NCI-H2171 (cell line): ENCODE data around the gene HMOX2.

ENCODE experiments used
- DNase-seq: peaks from one replicate; lab custom pipeline; 2025; lab: John Stamatoyannopoulos, UW

The HMOX2 gene

DNA sequence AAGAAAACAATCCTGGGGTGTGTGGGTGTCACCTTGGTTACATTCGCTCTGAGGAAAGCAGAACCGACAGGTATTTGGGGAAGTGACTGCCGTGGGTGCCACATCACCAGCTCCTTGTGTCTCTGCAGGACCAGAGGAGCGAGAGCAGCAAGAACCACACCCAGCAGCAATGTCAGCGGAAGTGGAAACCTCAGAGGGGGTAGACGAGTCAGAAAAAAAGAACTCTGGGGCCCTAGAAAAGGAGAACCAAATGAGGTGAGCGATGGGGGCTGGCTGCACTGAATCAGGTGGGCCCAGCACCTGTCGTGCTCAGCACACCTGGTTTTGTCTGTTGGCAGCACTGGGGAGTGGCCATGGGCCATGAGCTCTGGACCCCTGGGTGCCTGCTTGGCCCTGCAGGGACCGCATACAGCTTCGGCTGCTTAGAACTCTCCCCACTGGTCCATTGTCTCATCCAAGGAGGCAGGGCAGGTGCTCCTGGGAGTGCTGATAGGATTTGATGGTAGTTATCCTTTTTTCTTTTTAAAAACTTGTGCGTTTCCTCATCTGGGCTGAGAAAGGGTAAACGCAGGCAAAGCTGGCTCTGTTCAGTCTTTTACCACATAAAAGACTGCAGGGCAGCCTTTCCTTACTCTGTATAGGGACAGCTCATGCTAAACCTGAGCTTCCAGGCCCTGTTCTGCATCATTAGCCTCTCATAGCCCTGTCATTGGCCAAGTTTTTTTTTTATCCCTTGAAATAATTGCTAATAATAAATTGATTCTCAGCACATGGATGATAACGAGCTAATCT lies 29.4 kb downstream of the HMOX2 start:
- DNase-seq: no peak

DNA sequence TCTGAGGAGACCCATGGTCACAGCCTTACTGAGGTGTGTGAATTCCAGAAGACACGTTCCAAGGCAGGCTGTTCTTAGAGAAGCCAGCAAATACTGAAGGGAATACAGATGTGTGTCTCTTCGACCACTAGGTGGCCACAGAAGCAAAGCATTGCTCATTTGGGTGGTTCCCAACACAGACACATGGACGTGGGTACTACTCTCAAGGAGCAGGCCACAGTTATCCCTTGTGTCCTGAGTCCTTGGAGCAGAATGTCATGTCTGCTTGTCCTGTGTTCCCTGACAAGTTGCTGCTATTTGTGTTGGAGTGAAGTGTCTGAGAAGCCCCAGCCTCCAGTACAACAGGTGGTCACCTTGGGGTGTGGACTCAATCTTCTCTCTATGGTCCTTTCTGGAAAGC lies 30.3 kb downstream of the HMOX2 start:
- DNase-seq: peak; percentile 43

DNA sequence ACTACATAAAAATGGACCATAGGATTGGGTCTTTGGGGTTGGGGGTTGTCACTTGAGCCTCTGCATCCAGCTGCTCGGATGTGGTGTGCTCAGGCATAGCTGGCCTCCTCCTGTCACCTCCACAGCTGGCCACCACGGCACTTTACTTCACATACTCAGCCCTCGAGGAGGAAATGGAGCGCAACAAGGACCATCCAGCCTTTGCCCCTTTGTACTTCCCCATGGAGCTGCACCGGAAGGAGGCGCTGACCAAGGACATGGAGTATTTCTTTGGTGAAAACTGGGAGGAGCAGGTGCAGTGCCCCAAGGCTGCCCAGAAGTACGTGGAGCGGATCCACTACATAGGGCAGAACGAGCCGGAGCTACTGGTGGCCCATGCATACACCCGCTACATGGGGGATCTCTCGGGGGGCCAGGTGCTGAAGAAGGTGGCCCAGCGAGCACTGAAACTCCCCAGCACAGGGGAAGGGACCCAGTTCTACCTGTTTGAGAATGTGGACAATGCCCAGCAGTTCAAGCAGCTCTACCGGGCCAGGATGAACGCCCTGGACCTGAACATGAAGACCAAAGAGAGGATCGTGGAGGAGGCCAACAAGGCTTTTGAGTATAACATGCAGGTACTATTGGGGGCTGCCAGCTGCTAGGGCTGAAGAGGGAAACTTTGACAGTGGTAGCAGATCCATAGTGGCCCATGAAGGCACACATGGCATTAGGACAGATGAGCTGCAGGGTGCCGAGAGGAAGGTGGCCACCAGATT lies 31.6 kb downstream of the HMOX2 start:
- no peak for DNase-seq

DNA sequence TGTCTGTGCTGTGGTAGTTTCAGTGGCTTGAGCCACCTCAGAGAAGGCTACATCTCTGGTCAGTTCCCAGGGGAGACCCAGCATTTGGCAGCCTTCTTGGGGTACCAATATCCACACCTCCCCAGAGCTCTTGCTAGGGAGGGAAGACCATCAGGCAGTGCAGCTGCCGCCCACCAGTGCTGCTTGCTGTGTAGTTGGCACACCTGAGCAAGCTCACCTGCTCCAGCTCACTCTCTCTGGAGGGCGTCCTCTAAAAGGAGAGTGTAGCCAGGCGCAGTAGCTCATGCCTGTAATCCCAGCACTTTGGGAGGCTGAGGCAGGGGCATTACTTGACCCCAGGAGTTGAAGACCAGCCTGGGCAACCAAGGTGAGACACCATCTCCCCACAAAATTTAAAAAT lies 32.6 kb downstream of the HMOX2 start:
- no peak for DNase-seq

DNA sequence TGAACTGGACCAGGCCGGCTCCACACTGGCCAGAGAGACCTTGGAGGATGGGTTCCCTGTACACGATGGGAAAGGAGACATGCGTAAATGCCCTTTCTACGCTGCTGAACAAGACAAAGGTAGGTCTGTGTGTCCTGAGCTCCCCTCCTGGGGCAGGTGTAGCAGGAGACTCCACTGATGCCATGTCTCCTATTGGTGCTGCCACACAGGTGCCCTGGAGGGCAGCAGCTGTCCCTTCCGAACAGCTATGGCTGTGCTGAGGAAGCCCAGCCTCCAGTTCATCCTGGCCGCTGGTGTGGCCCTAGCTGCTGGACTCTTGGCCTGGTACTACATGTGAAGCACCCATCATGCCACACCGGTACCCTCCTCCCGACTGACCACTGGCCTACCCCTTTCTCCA lies 33.2 kb downstream of the HMOX2 start:
- DNase-seq: no peak

DNA sequence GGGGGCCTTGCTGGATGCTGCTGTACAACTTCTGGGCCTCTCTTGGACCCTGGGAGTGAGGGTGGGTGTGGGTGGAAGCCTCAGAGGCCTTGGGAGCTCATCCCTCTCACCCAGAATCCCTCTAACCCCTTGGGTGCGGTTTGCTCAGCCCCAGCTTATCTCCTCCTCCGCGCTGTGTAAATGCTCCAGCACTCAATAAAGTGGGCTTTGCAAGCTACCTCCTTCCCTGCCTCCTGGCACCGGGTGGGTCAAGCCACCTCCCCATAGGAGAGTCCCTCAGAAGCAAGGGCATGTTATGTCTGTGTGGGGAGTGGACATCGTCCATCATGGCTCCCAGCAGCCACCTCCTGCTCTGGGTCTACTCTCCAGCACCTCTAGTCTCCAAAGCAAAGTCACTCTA lies 33.9 kb downstream of the HMOX2 start:
- DNase-seq: no peak

DNA sequence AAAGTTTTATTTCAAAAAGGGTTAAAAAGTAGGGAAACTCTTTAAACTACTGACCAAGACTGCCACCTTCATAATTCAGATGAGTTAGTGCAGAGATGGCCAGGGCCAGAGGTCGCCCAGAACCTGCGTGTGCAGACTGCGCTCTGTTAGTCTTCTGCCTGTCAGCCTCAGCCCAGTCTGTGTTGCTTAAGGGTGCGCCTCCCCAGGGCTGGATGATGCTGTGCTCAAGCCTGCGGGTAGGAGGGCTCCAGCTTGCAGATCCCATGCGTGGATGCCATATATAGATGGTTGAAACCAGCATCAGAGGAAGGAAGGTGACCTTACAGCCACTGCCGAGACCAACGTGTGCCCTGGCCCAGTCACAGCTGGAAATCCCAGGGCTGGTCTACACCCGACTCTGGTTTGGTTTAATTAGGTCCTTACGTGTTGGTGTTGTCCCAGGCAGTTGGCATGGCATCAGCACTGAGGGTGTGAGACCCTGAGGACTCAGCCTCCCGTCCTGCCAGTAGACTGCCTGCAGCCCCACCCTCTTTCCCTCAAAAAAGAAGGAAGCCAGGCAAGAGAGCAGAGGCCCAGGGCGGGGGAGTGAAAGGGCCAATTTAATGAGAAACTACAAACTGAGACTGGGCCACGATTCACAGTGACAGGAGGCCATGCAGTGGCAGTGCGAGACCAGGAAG lies 34.7 kb downstream of the HMOX2 start:
- no peak for DNase-seq

DNA sequence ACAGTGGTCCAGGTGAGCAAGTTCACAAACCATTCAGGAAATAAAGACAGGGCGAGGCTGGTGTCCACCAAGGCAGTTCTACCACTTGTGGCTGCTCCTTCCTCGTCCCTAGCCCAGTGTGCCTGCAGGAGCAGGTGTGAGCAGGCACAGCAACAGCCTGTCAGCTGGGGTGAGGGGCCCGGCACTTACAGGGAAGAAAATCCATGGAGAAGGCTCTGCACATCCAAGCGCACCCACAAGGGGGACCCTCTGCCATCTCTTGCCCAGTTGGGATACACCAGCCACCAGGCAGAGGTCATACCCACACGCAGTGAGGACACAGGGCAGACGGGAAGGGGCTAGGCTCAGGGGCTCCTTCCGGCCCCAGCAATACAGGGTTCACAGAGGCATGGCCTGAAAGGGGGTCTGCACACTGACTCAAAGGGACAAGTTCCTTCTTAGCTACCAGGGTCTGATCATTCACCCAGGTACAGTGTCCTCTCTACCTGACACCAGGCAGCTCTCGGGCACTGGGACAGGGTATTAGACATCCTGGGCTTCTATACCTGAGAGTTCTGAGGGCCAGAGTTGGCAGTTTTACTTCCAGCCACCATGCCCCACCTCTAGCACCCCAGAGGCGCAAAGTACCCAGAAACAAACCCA lies 35.4 kb downstream of the HMOX2 start:
- DNase-seq: peak; percentile 46

DNA sequence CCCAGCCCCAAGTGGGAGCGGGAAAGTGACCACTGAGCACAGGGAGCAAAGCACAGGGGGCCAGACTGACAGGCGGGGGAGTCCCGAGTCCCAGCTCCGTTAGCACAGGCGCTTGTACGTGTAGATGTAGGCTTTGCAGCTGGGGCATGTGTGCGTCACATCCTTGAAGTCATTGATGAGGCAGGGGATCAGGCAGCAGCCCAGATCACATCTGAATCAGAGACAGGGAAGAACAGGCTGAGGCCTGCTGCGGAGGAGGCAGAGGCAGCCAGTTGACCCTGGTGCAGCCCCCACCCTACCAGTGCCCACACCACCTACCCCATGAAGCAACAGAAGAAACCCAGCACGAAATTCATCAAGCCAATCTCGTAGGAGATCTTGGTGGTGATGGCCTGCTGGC lies 36.3 kb downstream of the HMOX2 start:
- DNase-seq: no peak

DNA sequence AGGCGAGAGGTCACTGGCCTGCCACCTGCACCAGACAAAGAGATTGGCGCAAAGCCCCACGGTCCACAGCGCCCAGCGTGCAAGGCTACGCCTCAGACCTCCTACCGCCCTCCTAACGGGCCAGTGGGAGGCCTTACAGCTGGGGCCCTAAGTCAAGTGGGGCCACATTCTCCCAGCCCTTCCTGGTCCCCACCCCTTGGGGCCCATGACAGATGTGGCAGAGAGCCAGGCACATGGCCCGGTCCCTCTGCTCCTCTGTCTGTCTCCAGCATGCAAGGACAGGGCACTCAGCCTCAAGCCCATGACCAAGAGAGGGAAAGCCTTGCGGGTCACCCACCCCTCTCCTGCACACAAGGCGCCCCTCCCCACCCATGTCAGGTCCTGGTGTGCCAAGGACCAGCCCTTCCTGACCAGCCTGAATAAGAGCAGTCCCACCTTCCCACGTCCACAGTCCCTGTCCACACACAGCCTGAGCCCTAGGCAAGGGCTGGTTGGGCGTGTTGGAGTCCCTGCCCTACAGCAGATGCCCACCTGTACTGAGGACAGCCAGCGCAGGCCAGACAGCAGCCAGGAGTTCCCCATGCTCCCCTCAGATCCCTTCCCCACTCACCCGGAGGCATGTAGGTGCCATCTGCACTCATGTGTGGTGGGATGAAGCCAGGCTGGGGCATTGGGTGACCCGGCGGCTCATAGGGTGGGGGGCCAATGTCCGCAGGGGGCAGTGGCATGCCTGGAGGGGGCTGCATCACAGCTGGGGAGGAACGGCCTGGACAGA lies 37.1 kb downstream of the HMOX2 start:
- no peak for DNase-seq

DNA sequence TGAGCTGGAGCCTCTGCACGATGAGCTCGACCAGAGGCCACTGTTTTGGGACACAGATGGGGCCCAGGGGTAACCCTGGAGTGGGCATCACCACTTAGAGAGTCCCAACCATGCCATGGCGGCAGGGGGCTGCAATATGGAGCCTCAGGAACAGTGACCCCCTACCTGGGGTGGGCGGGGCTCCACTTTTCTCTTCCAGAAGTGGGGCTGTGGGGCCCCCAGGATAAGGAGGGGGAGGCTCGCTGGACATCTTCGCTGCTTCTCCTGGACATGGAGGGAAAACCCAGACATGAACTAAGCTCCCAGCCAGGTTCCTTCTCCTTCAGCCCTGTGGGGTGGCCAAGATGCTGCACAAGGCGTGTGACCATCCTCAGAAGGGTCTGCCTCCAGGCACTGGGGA lies 37.7 kb downstream of the HMOX2 start:
- DNase-seq: no peak

DNA sequence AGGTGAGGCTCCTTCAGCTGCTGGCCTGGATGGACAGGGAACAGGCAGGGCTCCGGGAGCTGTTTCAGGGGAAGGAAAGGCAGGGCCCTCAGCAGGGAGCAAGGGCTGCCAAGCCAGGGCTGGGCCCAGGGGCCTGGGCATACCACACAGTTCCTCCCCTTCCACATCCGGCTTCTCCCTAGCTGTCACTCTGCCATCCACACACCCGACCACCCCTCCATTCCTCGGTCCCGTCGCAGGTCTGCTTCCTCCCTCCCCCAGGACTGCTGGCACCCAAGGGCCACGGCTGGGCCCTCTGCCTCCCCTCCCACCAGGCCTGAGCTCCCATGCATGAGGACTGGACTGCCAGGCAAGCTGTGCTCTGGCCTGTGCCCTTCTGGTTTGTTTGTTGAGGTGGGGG lies 38.4 kb downstream of the HMOX2 start:
- no peak for DNase-seq

DNA sequence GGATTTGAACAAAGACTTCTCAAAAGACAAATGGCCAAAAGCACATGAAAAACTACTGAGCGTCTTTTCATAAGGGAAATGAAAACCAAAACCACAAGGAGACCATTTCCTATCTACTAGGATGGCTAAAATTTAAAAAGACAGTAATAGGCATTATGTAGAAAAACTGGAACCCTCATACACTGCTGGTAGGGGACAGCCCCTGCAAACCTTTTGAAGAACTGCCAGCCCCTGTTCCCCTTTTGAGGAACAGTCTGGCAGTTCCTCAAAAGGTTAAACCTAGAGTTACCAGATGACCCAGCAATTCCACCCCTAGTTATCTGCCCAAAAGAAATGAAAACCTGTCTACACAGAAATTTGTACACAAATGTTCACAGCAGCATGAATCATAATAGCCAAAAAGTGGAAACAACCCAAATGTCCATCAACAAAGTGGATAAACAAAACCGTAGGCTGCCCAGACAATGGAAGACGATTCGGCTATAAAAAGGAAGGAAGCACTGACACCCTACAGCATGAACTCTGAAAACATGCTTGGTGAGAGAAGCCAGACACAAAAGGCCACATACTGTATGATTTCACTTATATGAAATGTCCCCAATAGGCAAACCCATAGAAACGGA lies 39.5 kb downstream of the HMOX2 start:
- no peak for DNase-seq

DNA sequence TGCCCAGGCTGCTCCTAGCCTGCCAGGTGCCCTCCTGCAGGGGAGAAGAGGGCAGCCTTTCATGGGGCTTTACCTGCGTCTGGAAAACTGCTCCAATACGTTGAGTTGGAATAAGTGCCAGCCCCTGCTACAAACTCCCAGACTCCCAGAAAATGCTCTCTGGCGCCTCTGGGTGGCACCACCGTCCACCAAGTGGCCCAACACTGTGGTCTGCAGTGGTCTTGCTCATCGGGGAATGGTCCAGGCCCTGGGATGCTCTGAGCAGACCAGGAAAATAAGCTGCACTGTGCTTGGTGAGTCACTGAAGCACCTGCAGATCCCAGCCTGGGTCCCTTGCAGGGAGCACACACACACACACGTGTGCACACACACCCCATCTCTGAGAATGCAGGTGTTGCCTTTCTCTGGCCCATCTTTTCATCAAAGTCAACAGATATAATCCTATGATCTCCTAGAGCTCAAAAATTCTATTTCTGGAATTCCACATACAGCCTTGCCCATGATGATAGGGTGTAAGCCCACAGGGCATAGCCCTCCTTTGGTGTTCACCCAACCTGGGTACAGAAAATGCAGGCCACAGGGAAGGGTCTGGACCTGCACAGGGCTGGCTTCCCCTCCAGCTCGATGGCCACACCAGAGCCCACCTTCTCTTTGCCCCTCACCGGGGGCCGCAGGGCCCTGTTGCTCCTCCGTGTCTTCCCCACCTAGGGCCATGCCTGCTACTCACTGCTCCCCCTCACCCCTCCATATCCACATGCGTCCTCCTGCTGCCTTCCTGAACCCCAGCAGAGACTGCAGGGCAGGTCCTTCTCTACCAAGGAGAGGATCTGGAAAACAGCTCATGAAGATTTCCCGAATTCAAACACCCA lies 41.8 kb downstream of the HMOX2 start:
- DNase-seq: no peak

DNA sequence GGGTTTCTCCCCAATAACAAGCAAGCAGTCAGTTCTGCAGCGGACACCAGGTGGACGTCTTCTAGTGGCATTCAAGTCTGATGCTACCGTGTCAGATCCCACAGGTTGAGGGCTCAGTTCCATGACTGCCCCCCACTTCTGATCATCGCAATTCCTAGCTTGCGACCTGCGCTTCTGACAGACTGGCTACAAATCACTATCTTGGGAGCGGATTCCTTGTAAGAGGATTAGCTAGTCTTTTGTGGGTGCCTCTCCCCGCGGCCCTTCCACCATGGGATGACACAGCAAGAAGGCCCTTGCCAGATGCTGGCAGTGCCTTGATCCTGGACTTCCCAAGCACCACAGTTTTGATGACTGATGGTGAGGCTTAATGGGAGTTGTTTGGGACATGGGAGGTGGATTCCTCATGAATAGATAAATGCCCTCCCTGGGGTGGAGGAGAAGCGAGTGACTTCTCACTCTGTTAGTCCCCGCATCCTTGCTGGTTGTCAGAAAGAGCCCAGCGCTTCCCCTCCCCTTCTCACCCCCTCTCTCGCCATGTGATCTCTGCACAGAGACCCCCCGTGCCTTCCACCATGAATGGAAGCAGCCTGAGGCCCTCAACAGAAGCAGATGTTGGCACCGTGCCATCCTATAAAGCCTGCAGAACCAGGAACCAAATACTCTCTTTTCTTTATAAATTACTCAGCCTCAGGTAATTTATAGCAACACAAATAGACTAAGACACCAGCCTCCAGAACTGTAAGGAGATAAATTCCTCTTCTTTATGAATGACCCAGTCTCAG lies 43.3 kb downstream of the HMOX2 start:
- no peak for DNase-seq

DNA sequence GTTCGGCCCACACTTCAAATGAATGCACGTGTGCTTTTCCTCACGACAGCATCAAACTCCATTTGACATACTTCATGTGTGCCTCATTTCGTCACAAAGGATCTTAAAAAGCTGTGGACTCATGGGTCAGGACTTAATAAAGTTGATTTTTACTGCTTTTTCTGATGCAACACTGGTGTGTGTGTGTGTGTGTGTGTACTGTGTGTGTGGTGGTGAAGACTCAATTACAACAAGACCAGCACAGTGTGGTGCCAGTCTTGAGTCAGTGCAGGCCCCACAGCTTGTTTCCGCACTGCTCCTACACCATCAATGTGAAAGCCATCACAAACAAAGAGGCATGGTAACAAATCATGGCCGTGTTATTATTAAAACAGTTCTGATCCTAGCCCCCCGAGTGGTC lies 44.7 kb downstream of the HMOX2 start:
- DNase-seq: no peak

DNA sequence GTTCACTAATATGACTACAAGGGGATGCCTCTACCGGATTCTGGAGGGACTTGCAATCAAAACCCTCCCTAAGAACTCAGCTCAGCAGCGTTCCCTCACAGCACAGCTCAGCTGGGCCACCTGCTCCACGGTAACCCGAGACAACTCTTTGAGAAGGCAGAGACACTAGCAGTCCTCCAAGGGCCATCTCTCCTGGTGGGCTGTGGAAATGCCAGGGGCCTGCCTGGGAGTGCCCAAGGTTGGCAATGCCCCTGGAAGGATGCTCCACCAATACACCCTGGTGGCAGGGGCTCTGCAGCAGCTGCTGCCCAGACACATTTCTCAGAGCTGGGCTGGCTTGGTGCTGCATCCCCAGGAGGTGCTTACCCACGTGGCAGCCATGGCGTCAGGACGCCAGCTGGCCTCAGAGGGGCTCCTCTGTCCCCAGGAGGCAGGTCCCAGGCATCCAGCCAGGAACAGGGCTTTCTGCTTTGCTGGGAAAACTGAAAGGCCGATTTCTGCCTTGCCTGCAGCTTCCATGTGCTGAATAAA lies 45.9 kb downstream of the HMOX2 start:
- DNase-seq: peak; percentile 94

DNA sequence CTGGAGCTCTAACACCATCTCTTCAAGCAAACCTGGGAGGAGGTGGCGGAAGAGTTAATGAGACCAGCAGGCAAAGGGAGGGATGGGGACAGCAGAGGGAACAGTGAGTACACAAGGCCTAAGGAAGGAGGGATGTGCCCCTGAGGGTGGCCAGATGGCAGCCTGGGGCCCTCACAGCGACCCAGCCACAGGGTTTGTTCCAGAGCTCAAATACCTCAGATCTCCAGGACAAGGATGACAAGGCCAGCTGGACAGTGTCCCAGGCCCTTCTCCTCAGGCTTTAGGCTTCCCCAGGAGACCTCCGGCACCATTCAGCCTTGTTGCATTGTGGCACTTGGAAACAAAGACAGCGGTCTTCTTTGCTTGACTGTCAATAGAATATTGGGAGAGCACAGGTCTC lies 47.5 kb downstream of the HMOX2 start:
- no peak for DNase-seq

DNA sequence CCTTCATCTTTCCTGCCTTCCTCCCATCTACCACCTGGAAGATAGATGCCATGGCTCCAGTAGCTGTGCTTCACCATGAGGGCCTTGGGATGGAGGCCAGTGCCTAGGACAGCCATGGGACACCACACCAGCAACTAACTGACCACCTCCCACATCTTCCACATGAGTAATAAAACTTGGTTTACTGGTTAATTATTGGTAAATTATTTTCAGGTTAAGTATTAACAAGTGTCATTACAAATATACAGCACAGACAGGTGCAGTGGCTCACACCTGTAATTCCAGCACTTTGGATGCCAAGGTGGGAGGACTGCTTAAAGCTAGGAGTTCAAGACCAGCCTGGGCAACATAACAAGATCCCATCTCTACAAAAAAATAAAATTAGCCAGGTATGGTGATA lies 48.4 kb downstream of the HMOX2 start:
- DNase-seq: no peak
